HG02852 (cell line): ENCODE results near the gene EP400.
A peak's percentile ranks its signal among the peaks of the same experiment; 100 is the strongest.

Experiments used
- ATAC-seq: cut with Tn5 transposase; IDR thresholded peaks from one replicate; pipeline ENCODE4 v1.9.1; 2021; ENCODE audit warnings: mild to moderate bottlenecking, moderate library complexity; ENCODE audit not compliant: unreplicated experiment

The EP400 gene

DNA sequence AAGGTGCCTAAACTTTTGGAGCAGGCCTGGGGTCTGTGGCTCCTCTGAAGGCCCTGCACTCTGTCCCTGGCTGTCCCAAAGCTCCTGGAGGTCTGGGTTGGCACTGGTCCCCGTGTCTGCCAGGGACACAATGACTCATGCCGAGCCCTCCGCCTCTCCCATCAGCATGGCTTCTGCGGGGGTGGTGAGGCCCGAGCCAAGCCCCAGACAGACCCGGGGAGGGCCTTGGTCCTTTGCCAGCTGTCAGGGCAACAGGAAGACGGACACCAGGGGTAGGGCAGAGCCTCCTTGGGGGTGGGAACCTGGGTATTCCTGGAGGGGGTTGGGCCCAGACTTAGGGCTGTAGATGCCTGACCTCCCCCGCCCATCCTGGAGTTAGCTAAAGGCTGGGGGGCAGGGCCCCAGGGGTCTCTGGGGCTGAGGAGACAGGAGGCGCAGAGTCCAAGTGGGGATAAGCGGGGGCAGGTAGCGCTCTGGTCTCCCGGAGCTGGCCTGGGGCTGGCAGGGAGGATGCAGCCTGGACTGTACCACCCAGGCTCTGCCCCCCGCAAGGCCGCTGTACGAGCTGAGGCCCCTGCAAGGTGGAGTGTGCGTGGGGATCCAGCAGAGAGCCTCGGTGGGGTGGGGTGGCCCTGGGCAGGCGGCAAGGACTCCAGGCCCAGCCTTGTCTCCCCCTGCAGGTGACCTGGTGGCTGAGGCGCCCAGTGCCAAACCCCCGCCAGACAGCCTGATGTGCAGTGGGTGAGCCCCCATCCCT lies 37.0 kb upstream of the EP400 start:
- no peak for ATAC-seq

GRCh38 chr12:131913666-131914065 lies 36.1 kb upstream of the EP400 start:
- ATAC-seq, result no peak

DNA sequence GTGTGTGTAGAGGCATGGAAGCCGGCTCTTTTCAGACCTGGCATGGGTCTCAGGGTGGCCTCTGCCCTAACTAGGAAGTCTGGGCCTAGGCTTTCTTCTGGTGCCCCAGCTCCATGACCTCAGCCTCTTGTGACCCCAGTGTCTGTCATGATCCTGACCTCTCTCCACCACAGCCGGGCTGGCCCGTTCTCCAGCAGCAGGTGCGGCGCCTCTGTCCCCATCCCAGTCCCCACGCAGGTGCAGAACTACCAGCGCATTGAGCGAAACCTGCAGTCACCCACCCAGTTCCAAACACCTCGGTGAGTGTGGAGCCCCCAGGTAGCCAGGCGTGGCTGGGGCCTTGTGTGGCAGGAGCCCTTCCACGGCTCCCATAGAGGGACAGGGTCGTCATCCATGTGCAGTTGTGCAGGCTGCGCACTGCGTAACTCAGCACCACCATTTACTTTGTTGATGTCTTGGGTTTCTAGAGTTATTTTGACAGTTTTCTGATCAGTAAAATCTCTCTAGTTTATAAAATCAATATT lies 35.5 kb upstream of the EP400 start:
- ATAC-seq, result no peak

- ATAC-seq, result no peak
These were observed 34.6 kb upstream of the EP400 start for GRCh38 chr12:131915000-131915689.

DNA sequence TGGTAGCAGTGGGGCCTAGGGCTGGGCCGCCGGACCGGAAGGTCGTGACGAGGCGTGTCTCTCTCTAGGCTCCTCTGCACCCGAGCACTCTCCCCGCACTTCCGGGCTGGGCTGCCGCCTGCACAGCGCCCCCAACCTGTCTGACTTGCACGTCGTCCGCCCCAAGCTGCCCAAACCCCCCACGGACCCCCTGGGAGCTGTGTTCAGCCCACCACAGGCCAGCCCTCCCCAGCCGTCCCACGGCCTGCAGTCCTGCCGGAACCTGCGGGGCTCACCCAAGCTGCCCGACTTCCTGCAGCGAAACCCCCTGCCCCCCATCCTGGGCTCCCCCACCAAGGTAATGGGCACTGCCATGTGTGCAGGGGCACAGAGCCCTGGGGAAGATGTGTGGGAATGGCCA lies 33.9 kb upstream of the EP400 start:
- ATAC-seq, result no peak

DNA sequence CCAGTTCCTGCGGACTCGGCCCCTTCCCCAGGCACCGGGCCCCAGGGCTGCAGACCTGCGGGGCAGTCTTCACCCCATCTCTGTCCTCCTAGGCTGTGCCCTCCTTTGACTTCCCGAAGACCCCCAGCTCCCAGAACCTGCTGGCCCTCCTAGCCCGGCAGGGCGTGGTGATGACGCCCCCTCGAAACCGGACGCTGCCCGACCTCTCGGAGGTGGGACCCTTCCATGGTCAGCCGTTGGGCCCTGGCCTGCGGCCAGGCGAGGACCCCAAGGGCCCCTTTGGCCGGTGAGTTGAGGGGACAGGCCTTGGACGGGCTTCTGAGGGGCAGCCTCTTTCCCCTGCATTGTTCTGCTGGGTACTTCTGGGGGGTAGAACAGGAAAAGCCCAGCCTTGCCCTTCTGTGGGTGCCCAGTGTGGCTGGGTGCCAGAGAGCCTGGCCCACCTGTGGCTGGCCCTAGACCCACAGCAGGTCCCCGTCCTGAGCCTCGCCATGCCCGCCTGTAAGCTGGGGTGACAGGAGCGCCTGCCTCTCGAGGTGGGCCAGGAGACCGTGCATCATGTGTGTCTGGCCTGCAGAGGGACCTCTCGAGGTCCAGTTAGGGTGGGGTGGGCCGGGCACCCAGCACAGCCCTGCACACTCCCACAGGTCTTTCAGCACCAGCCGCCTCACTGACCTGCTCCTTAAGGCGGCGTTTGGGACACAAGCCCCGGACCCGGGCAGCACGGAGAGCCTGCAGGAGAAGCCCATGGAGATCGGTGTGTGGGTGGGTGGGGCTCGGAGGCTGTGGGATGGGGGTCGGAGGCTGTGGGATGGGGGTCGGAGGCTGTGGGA lies 33.2 kb upstream of the EP400 start:
- ATAC-seq, result no peak

GRCh38 chr12:131917139-131917710 lies 32.5 kb upstream of the EP400 start:
- ATAC-seq, result no peak

DNA sequence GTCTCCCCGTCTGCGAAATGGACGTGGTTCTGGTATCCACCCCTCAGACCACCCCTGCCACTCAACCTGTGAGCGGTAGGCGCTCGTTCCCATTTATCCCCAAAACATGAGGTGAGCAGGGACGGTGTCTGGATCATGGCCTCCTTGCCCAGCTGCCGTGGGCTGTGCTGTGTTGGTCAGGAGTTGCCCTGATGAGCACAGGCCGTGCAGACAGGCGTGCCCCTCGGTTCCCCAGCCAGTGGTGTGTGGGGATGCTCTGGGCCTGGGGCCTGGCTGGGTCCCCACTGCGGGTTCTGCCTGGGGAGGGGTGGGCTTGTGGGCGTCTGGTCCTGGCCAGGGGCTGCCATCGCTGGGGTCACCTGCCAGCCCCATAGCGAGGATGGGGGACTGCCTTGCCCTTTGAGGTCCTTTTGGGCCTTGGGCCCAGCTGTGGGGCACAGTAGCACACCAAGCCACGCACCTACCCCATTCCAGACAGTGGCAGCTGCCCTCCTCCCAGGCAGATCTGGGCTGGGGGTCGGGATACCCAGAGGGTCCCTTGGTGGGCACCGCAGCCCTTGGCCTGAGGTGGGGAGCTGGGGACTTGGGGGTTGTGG lies 31.9 kb upstream of the EP400 start:
- no peak for ATAC-seq

GRCh38 chr12:131918311-131919050 lies 31.3 kb upstream of the EP400 start:
- ATAC-seq, result no peak

- ATAC-seq, result no peak
These were observed 30.7 kb upstream of the EP400 start for GRCh38 chr12:131919051-131919347.

- no peak for ATAC-seq
These were observed 30.2 kb upstream of the EP400 start for GRCh38 chr12:131919366-131920156.

DNA sequence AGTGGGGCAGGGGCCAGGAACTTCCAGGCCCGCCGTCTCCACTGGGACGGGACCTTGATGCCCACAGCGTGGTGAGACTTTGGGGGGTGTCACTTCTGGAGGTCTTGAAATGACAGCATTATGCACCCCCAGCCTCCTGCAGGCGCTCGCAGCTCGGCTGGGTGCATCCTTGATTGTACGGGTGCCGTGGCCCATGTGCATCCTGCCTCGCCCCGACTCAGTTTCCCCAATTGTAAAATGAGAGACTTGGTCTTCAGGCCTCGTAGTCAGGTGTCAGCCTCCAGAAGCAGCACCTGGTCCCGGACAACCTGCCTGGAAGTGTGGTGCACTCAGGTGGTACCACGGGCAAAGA lies 29.6 kb upstream of the EP400 start:
- no peak for ATAC-seq

DNA sequence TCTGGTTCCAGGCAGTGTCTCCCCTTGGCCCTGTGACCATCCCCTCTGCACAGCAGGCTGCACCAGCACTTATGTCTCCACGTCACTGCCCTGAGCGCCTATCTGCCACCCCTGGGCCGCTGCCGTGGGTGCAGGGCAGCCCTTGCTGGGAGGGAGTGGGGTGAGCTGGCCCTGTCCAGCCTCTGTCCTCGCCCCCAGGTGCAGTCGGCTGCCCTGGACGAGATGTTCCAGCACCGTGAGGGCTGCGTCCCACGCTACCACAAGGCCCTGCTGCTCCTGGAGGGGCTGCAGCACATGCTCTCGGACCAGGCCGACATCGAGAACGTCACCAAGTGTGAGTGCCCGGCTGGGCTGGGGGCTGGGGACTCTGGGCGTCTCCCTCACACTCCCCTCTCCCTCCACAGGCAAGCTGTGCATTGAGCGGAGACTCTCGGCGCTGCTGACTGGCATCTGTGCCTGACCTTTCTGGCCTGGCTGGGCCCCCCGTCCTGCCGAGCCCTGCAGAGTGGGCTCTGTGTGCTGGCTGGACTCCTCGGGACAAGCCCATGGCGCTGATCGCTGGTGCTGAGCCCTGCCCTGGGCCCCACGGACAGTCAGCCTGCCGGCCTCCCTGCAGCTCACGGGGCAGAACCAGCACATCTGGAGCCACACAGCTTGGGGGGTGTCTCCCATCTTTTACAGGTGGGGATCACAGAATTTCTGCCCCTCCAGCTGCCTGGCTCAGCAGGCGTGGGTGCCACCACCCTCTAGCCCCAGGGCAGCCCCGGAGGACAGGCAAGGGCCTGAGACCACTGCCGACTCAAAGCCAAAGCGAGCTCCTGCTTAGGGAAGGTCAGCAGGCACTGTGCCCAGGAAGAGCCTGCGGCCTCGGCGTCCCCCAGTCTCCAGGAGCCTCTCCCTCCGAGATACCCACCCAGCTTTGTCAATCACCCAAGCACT lies 28.6 kb upstream of the EP400 start:
- no peak for ATAC-seq

DNA sequence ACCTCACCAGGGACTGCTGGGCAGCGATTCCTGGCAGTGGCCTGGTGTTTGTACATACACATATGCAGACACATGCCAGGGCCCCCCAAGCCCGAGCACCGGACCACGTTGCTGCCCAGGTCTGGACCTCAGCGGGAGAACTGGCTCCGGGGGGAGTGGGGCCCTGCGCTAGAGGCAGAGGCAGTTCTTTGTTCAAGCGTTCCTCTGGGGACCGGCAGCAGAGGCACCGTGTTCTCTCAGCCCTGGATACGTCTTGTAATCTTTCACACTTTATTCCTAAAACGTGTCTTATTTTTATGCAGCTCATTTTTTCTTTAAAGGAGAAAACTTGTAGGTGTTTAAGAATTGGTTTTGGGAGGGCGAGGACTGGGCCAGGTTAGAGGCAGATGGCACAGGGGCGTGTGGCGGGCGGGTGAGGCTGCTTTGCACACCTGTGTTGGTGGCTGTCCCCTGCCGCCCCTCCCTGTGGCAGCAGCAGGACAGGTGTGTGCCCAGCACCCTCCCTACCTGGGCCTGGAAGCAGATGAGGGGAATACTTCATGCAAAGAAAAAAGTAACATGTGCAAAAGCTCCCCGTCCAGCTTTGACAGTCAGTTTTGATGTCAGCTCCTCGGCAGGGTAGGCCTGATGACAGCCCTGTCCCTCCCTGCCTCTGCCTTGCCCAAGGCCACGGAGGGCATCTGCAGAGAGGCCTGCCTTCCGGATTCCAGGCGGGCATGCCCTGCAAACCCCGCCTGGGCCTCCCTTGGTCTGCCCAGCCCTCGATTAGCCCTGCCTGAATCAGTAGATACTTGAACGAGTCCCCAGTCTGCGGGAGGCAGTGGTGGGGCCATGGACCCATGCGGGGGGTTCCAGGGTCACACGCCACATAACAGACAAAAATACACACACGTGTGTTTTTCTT lies 27.6 kb upstream of the EP400 start:
- no peak for ATAC-seq

- ATAC-seq, result no peak
These were observed 27.0 kb upstream of the EP400 start for GRCh38 chr12:131922772-131923171.

GRCh38 chr12:131923260-131923659 lies 26.5 kb upstream of the EP400 start:
- ATAC-seq, result peak; percentile 86
